ELR (cell line): ENCODE results near the gene TMC3.
"Not testable (repeated sequence)": the region's sequence is repeated elsewhere in the genome, so short reads cannot be mapped to it uniquely, and the experiment has no call there.

ENCODE experiments used
- DNase-seq: peaks from one replicate; pipeline ENCODE4 v3.0.0-alpha.2; 2015; ENCODE audit warnings: low read depth

The TMC3 gene

GRCh38 chr15:81384891-81385720 is 11.1 kb upstream of the TMC3 start:
- DNase-seq: no peak

- no peak for DNase-seq
Observed at GRCh38 chr15:81381720-81382119, 7.7 kb upstream of the TMC3 start.

GRCh38 chr15:81380668-81381067 is 6.7 kb upstream of the TMC3 start:
- DNase-seq: no peak

GRCh38 chr15:81380203-81380602 is 6.2 kb upstream of the TMC3 start:
- no peak for DNase-seq

GRCh38 chr15:81379269-81379668 is 5.3 kb upstream of the TMC3 start:
- no peak for DNase-seq

- DNase-seq: no peak
Observed at GRCh38 chr15:81378443-81378842, 4.4 kb upstream of the TMC3 start.

GRCh38 chr15:81377871-81378270 is 3.9 kb upstream of the TMC3 start:
- no peak for DNase-seq

- no peak for DNase-seq
Observed at GRCh38 chr15:81376231-81376630, 2.2 kb upstream of the TMC3 start.

GRCh38 chr15:81375461-81375860 is 1.4 kb upstream of the TMC3 start:
- no peak for DNase-seq

- no peak for DNase-seq
Observed at GRCh38 chr15:81373176-81373575, 837 bp downstream of the TMC3 start.

- DNase-seq: no peak
Observed at GRCh38 chr15:81372575-81372974, 1.4 kb downstream of the TMC3 start.

- DNase-seq: no peak
Observed at GRCh38 chr15:81363718-81364500, 10.1 kb downstream of the TMC3 start.

GRCh38 chr15:81363276-81363675 is 10.7 kb downstream of the TMC3 start:
- DNase-seq: no peak

GRCh38 chr15:81362790-81363189 is 11.2 kb downstream of the TMC3 start:
- no peak for DNase-seq

GRCh38 chr15:81361891-81362290 is 12.1 kb downstream of the TMC3 start:
- no peak for DNase-seq

GRCh38 chr15:81360491-81360890 is 13.5 kb downstream of the TMC3 start:
- no peak for DNase-seq

- no peak for DNase-seq
Observed at GRCh38 chr15:81358248-81358647, 15.8 kb downstream of the TMC3 start.

- DNase-seq: no peak
Observed at GRCh38 chr15:81357180-81357686, 16.8 kb downstream of the TMC3 start.

GRCh38 chr15:81356252-81356651 is 17.8 kb downstream of the TMC3 start:
- no peak for DNase-seq

GRCh38 chr15:81351651-81352050 is 22.4 kb downstream of the TMC3 start:
- no peak for DNase-seq

- no peak for DNase-seq
Observed at GRCh38 chr15:81349271-81349670, 24.7 kb downstream of the TMC3 start.

- DNase-seq: not testable (repeated sequence)
Observed at GRCh38 chr15:81348691-81349090, 25.3 kb downstream of the TMC3 start.

- DNase-seq: no peak
Observed at GRCh38 chr15:81347910-81348309, 26.1 kb downstream of the TMC3 start.
